A673 (cell line): ENCODE measurements around the gene IGF1. TPM values are rescaled to one million over a fixed set of nuclear protein-coding genes. Genes with fewer than 3 reads are reported as not detected.

Source experiments
- BruUV-seq: library from RNA; stranded (reverse); fragments of 400-500 nt; replicated peaks from 2 replicates; lab custom pipeline; 2021; lab: Mats Ljungman, UMichigan
- CTCF ChIA-PET: fragments of 300-600 bp; sonication (Branson Sonifier 250); formaldehyde crosslinking; loops from one replicate; lab custom pipeline; 2022; ENCODE audit warnings: antibody characterized with exemption; lab: Charles Lee
- POLR2A ChIA-PET: fragments of 300-600 bp; sonication (Branson Sonifier 250); formaldehyde crosslinking; loops from one replicate; lab custom pipeline; 2022; ENCODE audit warnings: antibody characterized with exemption; ENCODE audit not compliant: low non-redundant PET; lab: Charles Lee
- DNase-seq: peaks from one replicate; pipeline ENCODE4 v3.0.0-alpha.2; 2015; ENCODE audit warnings: low spot score
- H3K27ac ChIP-seq: fragments of 200-600 bp; sonication (generic); 2 replicates; pipeline ENCODE4 v1.5.1; 2016; ENCODE audit warnings: mixed run types, low read depth, mild to moderate bottlenecking, mixed read lengths, antibody characterized with exemption, low read length; ENCODE audit not compliant: poor library complexity, severe bottlenecking
- H3K27me3 ChIP-seq: fragments of 200-600 bp; sonication (generic); replicated peaks from 2 replicates; pipeline ENCODE4 v1.6.1; 2017; ENCODE audit warnings: mixed run types, low read depth, mild to moderate bottlenecking, mixed read lengths, antibody characterized with exemption, low read length; ENCODE audit not compliant: insufficient read depth, poor library complexity
- H3K36me3 ChIP-seq: fragments of 200-600 bp; sonication (generic); 2 replicates; pipeline ENCODE4 v1.6.1; 2016; ENCODE audit warnings: mixed run types, mild to moderate bottlenecking, mixed read lengths, antibody characterized with exemption, low read length; ENCODE audit not compliant: insufficient read depth, poor library complexity, severe bottlenecking
- H3K4me1 ChIP-seq: fragments of 200-600 bp; sonication (generic); 2 replicates; pipeline ENCODE4 v1.6.1; 2017; ENCODE audit warnings: mixed run types, mild to moderate bottlenecking, mixed read lengths, antibody characterized with exemption, low read length; ENCODE audit not compliant: insufficient read depth, poor library complexity, severe bottlenecking
- H3K4me3 ChIP-seq: fragments of 200-600 bp; sonication (generic); 2 replicates; pipeline ENCODE4 v1.5.1; 2016; ENCODE audit warnings: low read depth, mixed run types, mild to moderate bottlenecking, mixed read lengths, low read length; ENCODE audit not compliant: poor library complexity, severe bottlenecking
- H3K9me3 ChIP-seq: fragments of 200-600 bp; sonication (generic); 2 replicates; pipeline ENCODE4 v1.6.1; 2016; ENCODE audit warnings: mixed run types, low read depth, mild to moderate bottlenecking, mixed read lengths, antibody characterized with exemption, low read length; ENCODE audit not compliant: poor library complexity, severe bottlenecking
- CTCF ChIP-seq: fragments of 300-800, 200-600 bp; sonication (generic); conservative IDR thresholded peaks from 2 replicates; pipeline ENCODE4 v1.5.1; 2017; ENCODE audit warnings: low read depth, mild to moderate bottlenecking, antibody characterized with exemption, low read length, moderate library complexity, mixed read lengths
- EZH2 ChIP-seq: fragments of 200-600 bp; sonication (generic); IDR thresholded peaks from 2 replicates; pipeline ENCODE4 v1.6.1; 2017; ENCODE audit warnings: borderline replicate concordance, low read depth, mild to moderate bottlenecking, mixed read lengths, antibody characterized with exemption, low read length; ENCODE audit not compliant: poor library complexity, severe bottlenecking
- intact Hi-C: fragments of 100-400 bp; cut with micrococcal nuclease; formaldehyde crosslinking; loops from one replicate; pipeline ENCODE4 v1.10.0; 2022; ENCODE audit not compliant: unreplicated experiment
- total RNA-seq: library from RNA; stranded (reverse); gene quantifications from 2 replicates; pipeline ENCODE4 v1.2.3, GENCODE V29; 2021

Gene IGF1
- total RNA-seq, 1 experiment from 2014 or later: 16.4 TPM

DNA sequence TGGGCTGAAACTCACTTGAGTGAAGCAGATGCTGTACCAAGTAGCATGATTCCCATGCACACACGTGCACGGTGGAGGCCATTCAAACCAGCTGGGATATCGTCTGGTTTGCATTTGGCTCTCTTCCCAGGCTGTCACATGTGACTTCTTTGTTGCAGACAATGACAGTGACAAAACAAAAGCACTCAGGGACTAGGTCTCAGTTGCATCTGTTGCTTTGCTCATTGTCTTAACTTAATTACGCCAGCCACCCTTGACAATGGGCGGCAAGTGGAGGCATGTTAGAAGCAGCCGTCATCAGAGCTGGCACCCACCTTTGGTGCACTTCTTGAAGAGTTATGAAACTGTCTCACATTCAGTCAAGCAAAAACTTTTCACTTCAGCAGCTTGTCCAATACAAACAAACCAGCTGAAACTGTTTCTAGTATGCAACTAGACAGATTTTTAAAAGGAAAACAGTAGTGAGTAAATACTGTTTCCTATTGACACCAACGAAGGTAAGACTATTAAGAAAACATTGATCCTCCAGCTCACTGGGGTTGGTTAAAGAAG, 74.3 kb downstream of the IGF1 start:
- Histone ChIP-seq H3K36me3 (no peaks in the 10 kb centered on the region), H3K4me1 (peaks cover 11% of the 10 kb centered on the region), H3K27ac (no peak overlapping the region), H3K4me3 (no peak overlapping the region), H3K27me3 (no peaks in the 10 kb centered on the region), H3K9me3 (no peaks in the 10 kb centered on the region)
- intact Hi-C loops: no loop called here
- TF ChIP-seq CTCF (no peak), EZH2 (no peak)
- ChIA-PET POLR2A (interaction anchor here (0.6 kb wide), 1 partner anchor 9 kb away, joined by 3 read pairs; no protein-coding TSS in a partner anchor), CTCF (no interaction called here)
- BruUV-seq: no TSS peak
- peak; percentile 81 for DNase-seq

- POLR2A ChIA-PET: no interaction called here
- Histone ChIP-seq H3K36me3 (no peaks in the 10 kb centered on the region), H3K27me3 (no peaks in the 10 kb centered on the region), H3K4me1 (peaks cover 5% of the 10 kb centered on the region), H3K9me3 (no peaks in the 10 kb centered on the region), H3K4me3 (no peak overlapping the region), H3K27ac (no peak overlapping the region)
- no peak for DNase-seq
- intact Hi-C loops: no loop called here
- CTCF ChIA-PET: no interaction called here
- TF ChIP-seq CTCF (no peak), EZH2 (no peak)
- BruUV-seq: no TSS peak
Measured at GRCh38 chr12:102401087-102401486, 79.3 kb downstream of the IGF1 start.

- H3K4me1 ChIP-seq: no peaks in the 10 kb centered on the region
- no peaks in the 10 kb centered on the region for H3K27me3 ChIP-seq
- H3K27ac ChIP-seq: no peak overlapping the region
- DNase-seq: no peak
- BruUV-seq: no TSS peak
- H3K4me3 ChIP-seq: no peak overlapping the region
- TF ChIP-seq EZH2 (no peak), CTCF (no peak)
- POLR2A ChIA-PET: no interaction called here
- H3K36me3 ChIP-seq: no peaks in the 10 kb centered on the region
- intact Hi-C loops: no loop called here
- CTCF ChIA-PET: no interaction called here
- H3K9me3 ChIP-seq: no peaks in the 10 kb centered on the region
Measured at GRCh38 chr12:102399653-102400052, 80.7 kb downstream of the IGF1 start.
